ENCODE data around the gene ANKRD33B. TPM values are rescaled to one million over a fixed set of nuclear protein-coding genes. Genes with fewer than 3 reads are reported as not detected.

ANKRD33B gene
- total RNA-seq, 1 experiment from 2014 or later: 10.9 TPM

- H3K27ac ChIP-seq (ENCODE audit: low read depth, low read length): no peak overlapping the region
- H3K4me1 ChIP-seq (ENCODE audit: control insufficient read depth in 1 of 2, insufficient read depth in 2 of 2, low read length in 2 of 2): peaks cover 0 to 3% of the 10 kb centered on the region in 2 experiments; a peak in 1 of 4 replicates
- no peaks in the 10 kb centered on the region for H3K9me2 ChIP-seq (ENCODE audit: insufficient read depth)
- H3K79me2 ChIP-seq (ENCODE audit: insufficient read depth, low read length): no peaks in the 10 kb centered on the region
- H3K9ac ChIP-seq (ENCODE audit: low read length): no peak overlapping the region
- H2AFZ ChIP-seq (ENCODE audit: low read depth, low read length, poor library complexity, severe bottlenecking): no peak overlapping the region
- ChIA-PET POLR2A (no interaction called here), RAD21 (ENCODE audit: low non-redundant PET in 1 of 2, low total read pairs in 2 of 2, uncharacterized antibody in 2 of 2, unreplicated experiment in 2 of 2) (no interaction called here), CTCF (no interaction called here)
- H3K9me3 ChIP-seq (ENCODE audit: control insufficient read depth in 1 of 2, insufficient read depth in 1 of 2, low read depth in 1 of 2, low read length in 2 of 2): no peaks in the 10 kb centered on the region
- no peak overlapping the region for H3K4me3 ChIP-seq (replicated peaks in 1 of 2; ENCODE audit: low read depth in 1 of 2, low read length in 2 of 2)
- no peaks in the 10 kb centered on the region for H4K20me1 ChIP-seq (ENCODE audit: insufficient read depth)
- no peak for DNase-seq (ENCODE audit: low read depth, low spot score)
- intact Hi-C loops (cut with micrococcal nuclease): no loop called here
- H3K27me3 ChIP-seq (ENCODE audit: insufficient read depth, low read length): no peaks in the 10 kb centered on the region
- ATAC-seq: no peak
- H3K4me2 ChIP-seq (ENCODE audit: low read length): no peak overlapping the region
- no peak for TF ChIP-seq YY1 (IDR thresholded peaks at IDR 0.05; ENCODE audit: extremely low read depth, insufficient replicate concordance, low read depth, low read length)
- no peak for TF ChIP-seq TCF7L2 (IDR thresholded peaks at IDR 0.05; ENCODE audit: borderline replicate concordance, extremely low read depth, insufficient read depth, insufficient read length)
- no peak for TF ChIP-seq ATF3 (IDR thresholded peaks at IDR 0.05)
- TF ChIP-seq CEBPB (IDR thresholded peaks at IDR 0.05; ENCODE audit: low read depth): no peak
- no peak for TF ChIP-seq SP1 (IDR thresholded peaks at IDR 0.05; ENCODE audit: low read depth)
- no peak for TF ChIP-seq ELF1 (IDR thresholded peaks at IDR 0.05; ENCODE audit: borderline replicate concordance, low read depth)
- no peak for TF ChIP-seq CBX3 (IDR thresholded peaks at IDR 0.05; ENCODE audit: low read depth)
- TF ChIP-seq ZFX (IDR thresholded peaks at IDR 0.05): no peak
- no peak for TF ChIP-seq MAX (IDR thresholded peaks at IDR 0.05)
- no peak for TF ChIP-seq REST (IDR thresholded peaks at IDR 0.05; ENCODE audit: low read depth)
- TF ChIP-seq ZNF274 (IDR thresholded peaks at IDR 0.05; ENCODE audit: low read depth, low read length): no peak
- TF ChIP-seq JUND (IDR thresholded peaks at IDR 0.05): no peak
- no TSS peak for BruUV-seq (replicated peaks)
- H3K36me3 ChIP-seq (ENCODE audit: control insufficient read depth in 1 of 2, insufficient read depth in 2 of 2, low read length in 2 of 2): no peaks in the 10 kb centered on the region
Measured at GRCh38 chr5:10540951-10541646, 22.8 kb upstream of the ANKRD33B start.

All from HCT116 (cell line).